ENCODE data around the gene KRTAP4-16.
"Not testable (repeated sequence)": the region's sequence is repeated elsewhere in the genome, so short reads cannot be mapped to it uniquely, and the experiment has no call there.

KRTAP4-16 gene

GRCh38 chr17:41133880-41134735, 32.1 kb upstream of the KRTAP4-16 start:
- Histone ChIP-seq H3K9ac (ENCODE audit: low read length) (no peak overlapping the region), H3K27me3 (replicated peaks; ENCODE audit: control insufficient read depth, insufficient read depth, low read length) (no peaks in the 10 kb centered on the region), H3K4me1 (ENCODE audit: control insufficient read depth, insufficient read depth, low read length) (no peaks in the 10 kb centered on the region), H3K9me3 (ENCODE audit: control insufficient read depth, low read length) (no peaks in the 10 kb centered on the region), H3K36me3 (ENCODE audit: control insufficient read depth, insufficient read depth, low read length, severe bottlenecking) (no peaks in the 10 kb centered on the region), H3K4me3 (ENCODE audit: low read length) (no peak overlapping the region)
- DNase-seq (ENCODE audit: low read depth) = no peak

DNA sequence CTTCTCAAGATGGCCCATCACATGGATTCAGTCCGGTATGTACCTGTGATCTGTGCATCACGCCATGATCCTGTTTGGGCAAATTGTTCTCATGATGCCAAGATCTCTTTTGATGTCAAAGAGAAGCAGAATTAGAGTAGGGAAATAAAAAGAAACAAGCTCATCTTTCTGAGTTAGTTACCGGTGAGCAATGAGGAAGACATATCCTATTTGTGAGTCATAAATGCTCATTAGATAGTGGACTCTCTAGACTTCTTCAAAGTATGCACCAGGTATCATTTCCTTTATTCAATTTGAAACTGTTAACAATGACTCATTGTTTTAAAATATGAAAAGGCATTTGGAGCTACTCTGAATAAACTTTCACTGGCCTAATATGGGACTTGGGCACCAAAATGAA, 30.0 kb upstream of the KRTAP4-16 start:
- Histone ChIP-seq H3K9ac (ENCODE audit: low read length) (no peak overlapping the region), H3K4me1 (ENCODE audit: control insufficient read depth, insufficient read depth, low read length) (no peaks in the 10 kb centered on the region), H3K27me3 (replicated peaks; ENCODE audit: control insufficient read depth, insufficient read depth, low read length) (no peaks in the 10 kb centered on the region), H3K36me3 (ENCODE audit: control insufficient read depth, insufficient read depth, low read length, severe bottlenecking) (no peaks in the 10 kb centered on the region), H3K9me3 (ENCODE audit: control insufficient read depth, low read length) (no peaks in the 10 kb centered on the region), H3K4me3 (ENCODE audit: low read length) (no peak overlapping the region)
- no peak for DNase-seq (ENCODE audit: low read depth)

DNA sequence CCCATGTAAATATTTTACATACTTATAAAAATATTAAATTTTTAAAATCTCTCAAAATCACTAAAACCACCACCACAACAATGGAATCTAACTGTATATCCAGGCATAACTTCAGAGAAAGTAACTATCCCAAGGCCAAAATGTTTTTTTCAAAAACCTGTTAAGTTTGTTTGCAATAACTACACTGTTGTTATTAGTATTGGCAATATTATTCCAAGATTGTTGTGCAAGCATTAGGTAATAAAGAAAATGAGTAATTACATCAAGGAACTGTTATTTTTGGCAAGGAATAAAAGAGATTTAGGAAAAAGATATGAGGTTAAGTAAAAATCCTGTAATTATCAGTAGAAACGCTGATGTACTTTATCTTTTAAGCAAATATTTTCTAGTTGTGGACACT, 25.4 kb upstream of the KRTAP4-16 start:
- no peaks in the 10 kb centered on the region for H3K9me3 ChIP-seq (ENCODE audit: control insufficient read depth, low read length)
- no peaks in the 10 kb centered on the region for H3K27me3 ChIP-seq (replicated peaks; ENCODE audit: control insufficient read depth, insufficient read depth, low read length)
- H3K4me3 ChIP-seq (ENCODE audit: low read length) = no peak overlapping the region
- H3K36me3 ChIP-seq (ENCODE audit: control insufficient read depth, insufficient read depth, low read length, severe bottlenecking) = no peaks in the 10 kb centered on the region
- H3K4me1 ChIP-seq (ENCODE audit: control insufficient read depth, insufficient read depth, low read length) = peaks cover 2% of the 10 kb centered on the region
- DNase-seq (ENCODE audit: low read depth) = no peak
- H3K9ac ChIP-seq (ENCODE audit: low read length) = no peak overlapping the region

- no peak for DNase-seq (ENCODE audit: low read depth)
- H3K9me3 ChIP-seq (ENCODE audit: control insufficient read depth, low read length) = no peaks in the 10 kb centered on the region
- H3K4me3 ChIP-seq (ENCODE audit: low read length) = no peak overlapping the region
- H3K27me3 ChIP-seq (replicated peaks; ENCODE audit: control insufficient read depth, insufficient read depth, low read length) = no peaks in the 10 kb centered on the region
- no peaks in the 10 kb centered on the region for H3K36me3 ChIP-seq (ENCODE audit: control insufficient read depth, insufficient read depth, low read length, severe bottlenecking)
- no peak overlapping the region for H3K9ac ChIP-seq (ENCODE audit: low read length)
- peaks cover 2% of the 10 kb centered on the region for H3K4me1 ChIP-seq (ENCODE audit: control insufficient read depth, insufficient read depth, low read length)
These were observed 24.4 kb upstream of the KRTAP4-16 start for GRCh38 chr17:41126412-41126811.

GRCh38 chr17:41125064-41125463, 23.1 kb upstream of the KRTAP4-16 start:
- Histone ChIP-seq H3K4me1 (ENCODE audit: control insufficient read depth, insufficient read depth, low read length) (peaks cover 2% of the 10 kb centered on the region), H3K36me3 (ENCODE audit: control insufficient read depth, insufficient read depth, low read length, severe bottlenecking) (no peaks in the 10 kb centered on the region), H3K4me3 (ENCODE audit: low read length) (no peak overlapping the region), H3K9me3 (ENCODE audit: control insufficient read depth, low read length) (no peaks in the 10 kb centered on the region), H3K9ac (ENCODE audit: low read length) (no peak overlapping the region), H3K27me3 (replicated peaks; ENCODE audit: control insufficient read depth, insufficient read depth, low read length) (no peaks in the 10 kb centered on the region)
- DNase-seq (ENCODE audit: low read depth) = no peak

DNA sequence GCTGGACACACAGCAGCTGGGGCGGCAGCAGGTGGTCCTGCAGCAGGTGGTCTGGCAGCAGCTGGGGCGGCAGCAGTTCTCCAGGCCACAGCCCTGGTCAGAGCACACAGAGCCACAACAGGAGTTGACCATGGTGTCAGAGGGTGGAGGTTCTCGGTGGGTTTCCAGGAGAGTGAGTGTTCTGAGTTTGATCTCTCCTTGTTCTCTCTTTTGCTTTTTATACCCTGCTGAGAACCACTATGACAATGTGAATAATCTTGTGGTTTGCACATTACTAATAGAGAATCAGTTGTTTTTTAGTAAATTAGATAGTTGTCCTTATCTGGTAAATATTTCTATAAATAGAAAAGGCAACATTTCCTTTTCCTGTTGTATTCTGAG, 22.0 kb upstream of the KRTAP4-16 start, which contains the start of gene KRTAP4-12:
KRTAP4-12 (minus strand) TSS at position 192 of the 381 bp plus-strand sequence; CDS start at position 132, 60 bp downstream.
- H3K9ac ChIP-seq (ENCODE audit: low read length); H3K27me3 ChIP-seq (replicated peaks; ENCODE audit: control insufficient read depth, insufficient read depth, low read length); H3K9me3 ChIP-seq (ENCODE audit: control insufficient read depth, low read length); DNase-seq (ENCODE audit: low read depth); H3K36me3 ChIP-seq (ENCODE audit: control insufficient read depth, insufficient read depth, low read length, severe bottlenecking); H3K4me1 ChIP-seq (ENCODE audit: control insufficient read depth, insufficient read depth, low read length); H3K4me3 ChIP-seq (ENCODE audit: low read length): not testable (repeated sequence)

DNA sequence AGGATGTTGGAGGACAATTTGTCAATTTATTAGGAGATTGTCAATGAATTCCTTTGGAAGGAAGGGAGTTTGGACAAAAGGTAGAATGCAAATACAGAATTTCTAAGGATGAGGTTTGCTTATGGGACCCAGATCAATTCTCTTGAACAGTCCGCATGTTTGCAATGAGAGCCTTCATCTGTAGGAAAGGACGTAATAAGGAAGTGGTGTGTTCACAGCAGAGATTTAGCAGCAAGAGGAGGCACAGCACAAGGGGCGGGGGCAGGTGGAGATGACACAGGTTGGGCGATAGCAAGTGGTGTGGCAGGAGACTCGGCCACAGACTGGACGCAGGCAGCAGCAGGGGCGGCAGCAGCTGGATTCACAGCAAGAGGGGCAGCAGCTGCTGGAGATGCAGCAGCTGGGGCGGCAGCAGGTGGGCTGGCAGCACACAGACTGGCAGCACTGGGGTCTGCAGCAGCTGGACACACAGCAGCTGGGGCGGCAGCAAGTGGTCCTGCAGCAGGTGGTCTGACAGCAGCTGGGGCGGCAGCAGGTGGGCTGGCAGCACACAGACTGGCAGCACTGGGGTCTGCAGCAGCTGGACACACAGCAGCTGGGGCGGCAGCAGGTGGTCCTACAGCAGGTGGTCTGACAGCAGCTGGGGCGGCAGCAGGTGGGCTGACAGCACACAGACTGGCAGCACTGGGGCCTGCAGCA, 21.4 kb upstream of the KRTAP4-16 start:
- H3K4me3 ChIP-seq (ENCODE audit: low read length) = not testable (repeated sequence)

GRCh38 chr17:41121742-41122141, 19.7 kb upstream of the KRTAP4-16 start:
- no peaks in the 10 kb centered on the region for H3K36me3 ChIP-seq (ENCODE audit: control insufficient read depth, insufficient read depth, low read length, severe bottlenecking)
- H3K9me3 ChIP-seq (ENCODE audit: control insufficient read depth, low read length) = no peaks in the 10 kb centered on the region
- no peak overlapping the region for H3K4me3 ChIP-seq (ENCODE audit: low read length)
- no peak overlapping the region for H3K9ac ChIP-seq (ENCODE audit: low read length)
- peaks cover 2% of the 10 kb centered on the region for H3K4me1 ChIP-seq (ENCODE audit: control insufficient read depth, insufficient read depth, low read length)
- no peak for DNase-seq (ENCODE audit: low read depth)
- H3K27me3 ChIP-seq (replicated peaks; ENCODE audit: control insufficient read depth, insufficient read depth, low read length) = no peaks in the 10 kb centered on the region

More for the DNA sequence above, 21.4 kb upstream of the KRTAP4-16 start:
- H3K27me3 ChIP-seq (replicated peaks; ENCODE audit: control insufficient read depth, insufficient read depth, low read length); DNase-seq (ENCODE audit: low read depth); H3K9ac ChIP-seq (ENCODE audit: low read length); H3K9me3 ChIP-seq (ENCODE audit: control insufficient read depth, low read length); H3K36me3 ChIP-seq (ENCODE audit: control insufficient read depth, insufficient read depth, low read length, severe bottlenecking); H3K4me1 ChIP-seq (ENCODE audit: control insufficient read depth, insufficient read depth, low read length): not testable (repeated sequence)

DNA sequence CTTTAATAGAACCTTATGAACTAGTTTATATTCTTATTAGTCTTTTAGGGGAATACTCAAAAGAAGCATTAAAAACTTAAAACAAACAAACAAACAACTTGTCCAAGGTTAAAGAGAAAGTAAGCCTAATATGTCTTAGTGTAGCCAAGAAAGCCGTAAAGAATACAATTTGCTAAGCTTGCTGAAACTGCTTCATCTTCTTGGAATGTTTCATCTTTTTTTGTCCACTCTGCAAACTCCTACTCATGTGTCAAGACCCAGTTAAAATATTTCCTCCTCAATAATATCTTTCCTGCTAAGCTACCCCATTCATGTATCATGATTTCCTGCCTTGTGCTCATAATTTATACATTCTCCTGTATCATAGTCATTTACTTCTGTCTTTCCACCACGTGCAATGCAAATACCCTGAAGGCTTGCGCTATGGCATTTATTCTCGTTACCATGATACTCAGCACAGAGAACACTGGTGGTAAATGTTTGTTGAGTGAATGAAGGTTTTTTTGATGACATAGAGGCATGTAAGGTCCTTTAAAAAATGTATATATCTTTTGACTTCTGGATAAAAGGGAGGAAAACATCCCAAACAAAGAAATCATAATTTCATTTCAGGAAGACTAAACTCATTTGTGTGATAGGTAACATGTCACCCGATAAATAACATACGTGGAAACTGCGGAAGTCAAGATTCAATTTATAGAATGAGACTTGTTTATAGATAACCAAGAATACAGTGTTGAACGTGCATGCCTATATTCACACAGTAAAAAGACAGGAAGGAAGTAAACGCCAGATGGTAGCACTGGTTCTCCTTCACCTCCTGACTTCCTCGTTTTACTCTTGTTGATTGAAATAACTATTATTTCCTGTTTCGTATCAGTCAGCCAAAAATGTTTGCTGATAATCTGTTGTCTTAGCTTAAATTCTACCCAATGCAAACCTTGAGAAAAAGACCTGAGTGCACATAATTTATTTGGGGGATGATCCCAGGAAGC, 18.0 kb upstream of the KRTAP4-16 start:
- H3K9ac ChIP-seq (ENCODE audit: low read length); H3K9me3 ChIP-seq (ENCODE audit: control insufficient read depth, low read length); H3K36me3 ChIP-seq (ENCODE audit: control insufficient read depth, insufficient read depth, low read length, severe bottlenecking); H3K4me1 ChIP-seq (ENCODE audit: control insufficient read depth, insufficient read depth, low read length); H3K27me3 ChIP-seq (replicated peaks; ENCODE audit: control insufficient read depth, insufficient read depth, low read length); H3K4me3 ChIP-seq (ENCODE audit: low read length): not testable (repeated sequence)
- peak; percentile 46 for DNase-seq (ENCODE audit: low read depth)

GRCh38 chr17:41118721-41119120, 16.7 kb upstream of the KRTAP4-16 start:
- Histone ChIP-seq H3K9me3 (ENCODE audit: control insufficient read depth, low read length) (no peaks in the 10 kb centered on the region), H3K4me1 (ENCODE audit: control insufficient read depth, insufficient read depth, low read length) (no peaks in the 10 kb centered on the region)
- DNase-seq (ENCODE audit: low read depth) = peak; percentile 47

More at GRCh38 chr17:41118721-41119120, 16.7 kb upstream of the KRTAP4-16 start:
- Histone ChIP-seq H3K27me3 (replicated peaks; ENCODE audit: control insufficient read depth, insufficient read depth, low read length) (no peaks in the 10 kb centered on the region), H3K9ac (ENCODE audit: low read length) (no peak overlapping the region), H3K36me3 (ENCODE audit: control insufficient read depth, insufficient read depth, low read length, severe bottlenecking) (no peaks in the 10 kb centered on the region), H3K4me3 (ENCODE audit: low read length) (no peak overlapping the region)
